Measurements from ENCODE around the gene UBE2J2. TPM values are rescaled to one million over a fixed set of nuclear protein-coding genes. Genes with fewer than 3 reads are reported as not detected.

Gene UBE2J2
- total and polyA plus RNA-seq, 2 of the 4 experiments (the other 2 are of a cell fraction) = 20.6 to 67.5 TPM

DNA sequence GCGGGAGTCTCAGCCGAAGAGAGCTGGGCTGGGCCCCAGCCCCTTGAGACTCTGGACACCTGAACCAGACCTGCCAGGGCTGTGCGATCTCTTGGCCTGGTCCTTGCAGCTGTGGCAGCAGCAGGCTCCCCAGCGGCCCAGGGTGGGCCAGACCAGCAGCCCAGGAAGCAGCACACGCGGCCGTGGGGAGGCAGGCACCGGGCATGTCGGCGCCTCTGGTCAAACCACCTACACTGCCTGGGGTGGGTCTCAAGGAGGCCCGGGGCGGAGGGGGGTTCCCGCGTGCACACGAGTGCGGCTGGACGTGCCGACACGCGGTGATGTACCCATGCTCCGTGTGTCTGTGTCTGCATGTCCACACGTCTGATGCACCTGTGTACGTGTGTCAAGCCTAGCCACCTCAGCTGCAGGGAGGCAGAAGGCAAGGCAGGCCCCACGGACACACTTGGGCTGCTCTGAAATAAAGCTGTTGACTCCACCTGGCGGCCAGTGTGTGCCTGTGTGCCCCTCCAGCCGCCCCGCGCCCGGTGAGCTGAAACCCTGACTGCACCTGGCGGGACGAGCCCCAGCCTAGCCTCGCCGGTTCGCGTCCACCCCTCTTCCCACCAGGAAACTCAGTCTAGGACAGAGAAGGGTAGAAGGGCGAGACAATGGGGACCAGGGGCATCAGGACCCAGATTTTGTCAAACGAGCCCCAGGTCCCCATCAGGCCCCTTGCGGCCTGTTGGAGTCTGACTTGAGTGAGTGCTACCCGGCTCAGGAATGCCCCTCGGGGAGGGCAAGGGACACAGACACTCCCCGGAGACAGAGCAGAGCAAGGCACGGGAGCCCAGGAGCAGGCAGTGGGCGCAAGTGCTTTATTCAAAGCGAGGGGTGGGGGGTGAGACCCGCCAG, 18.1 kb upstream of the UBE2J2 start:
- dilution Hi-C loops (cut with HindIII; ENCODE audit: low sequenced_read_pairs, unreplicated experiment) (no loop called here), in situ Hi-C loops (cut with MboI; ENCODE audit: low sequenced_read_pairs) (no loop called here), intact Hi-C loops (cut with micrococcal nuclease) (no loop called here)
- ChIA-PET CTCF (interaction anchor here (1.0 kb wide), 1 partner anchor 170 kb away, joined by 4 read pairs; no protein-coding TSS in a partner anchor), POLR2A (ENCODE audit: unreplicated experiment) (no interaction called here)
- peaks cover 29% of the 10 kb centered on the region for H3K36me3 ChIP-seq (ENCODE audit: control insufficient read depth, insufficient read depth, low read length)
- 78% methylated on average over 16 of the region's 45 CpGs; no CpG with 5 or more reads in 1 of the 2 experiments for WGBS, 2 experiments (ENCODE audit: extremely low coverage in 2 of 2, insufficient read length in 1 of 2)
- peak overlapping the region; percentile 45 for H2AK9ac ChIP-seq (replicated peaks; ENCODE audit: low read depth, low read length, poor library complexity)
- H2AFZ ChIP-seq (replicated peaks; ENCODE audit: low read length, poor library complexity) = peak overlapping the region; percentile 13
- H2BK5ac ChIP-seq (ENCODE audit: low read depth, low read length, poor library complexity, severe bottlenecking) = no peak overlapping the region
- H2BK20ac ChIP-seq (ENCODE audit: low read depth, low read length) = no peak overlapping the region
- no peaks in the 10 kb centered on the region for H3K79me1 ChIP-seq (ENCODE audit: low read depth in 1 of 2, low read length in 2 of 2)
- no peaks in the 10 kb centered on the region; the same call in 1 of the 2 replicates for H3K4me1 ChIP-seq (ENCODE audit: control insufficient read depth, insufficient read depth, low read length)
- H3K4ac ChIP-seq (ENCODE audit: low read depth, low read length) = no peak overlapping the region
- H3K9me3 ChIP-seq (ENCODE audit: control insufficient read depth, insufficient read depth, low read length) = no peaks in the 10 kb centered on the region
- no peak overlapping the region for H3K9ac ChIP-seq (ENCODE audit: low read depth, low read length)
- no peak overlapping the region for H4K91ac ChIP-seq (ENCODE audit: insufficient read depth, low read depth, low read length)
- H2BK15ac ChIP-seq (ENCODE audit: low read depth, low read length) = no peak overlapping the region
- H3K27ac ChIP-seq (ENCODE audit: insufficient read depth, low read length) = no peak overlapping the region
- no peak overlapping the region for H3K14ac ChIP-seq (replicated peaks; ENCODE audit: low read depth, low read length)
- H4K5ac ChIP-seq (ENCODE audit: low read depth, low read length) = no peak overlapping the region
- DNase-seq = peak; percentile 53
- H3K4me2 ChIP-seq (ENCODE audit: low read depth, low read length) = no peak overlapping the region
- H4K8ac ChIP-seq (ENCODE audit: low read depth in 2 of 2, low read length in 2 of 2) = no peak overlapping the region
- H3K23ac ChIP-seq (ENCODE audit: low read depth, low read length) = no peak overlapping the region
- H4K20me1 ChIP-seq (ENCODE audit: insufficient read depth, low read length) = peaks cover 13% of the 10 kb centered on the region
- H2AK5ac ChIP-seq (ENCODE audit: low read depth, low read length) = peak overlapping the region; percentile 51; the same call in 1 of the 2 replicates
- no TSS peak for BruUV-seq (replicated peaks)
- no peak overlapping the region for H3K56ac ChIP-seq (ENCODE audit: extremely low read depth, insufficient read depth, low read length)
- TF ChIP-seq RAD21 (IDR thresholded peaks at IDR 0.05; ENCODE audit: low read length) (peak; percentile 59), CEBPB (IDR thresholded peaks at IDR 0.05; ENCODE audit: low read depth, low read length) (no peak), SMC3 (IDR thresholded peaks at IDR 0.05; ENCODE audit: low read depth, low read length) (peak; percentile 50)
- TF ChIP-seq, protein P1, sequence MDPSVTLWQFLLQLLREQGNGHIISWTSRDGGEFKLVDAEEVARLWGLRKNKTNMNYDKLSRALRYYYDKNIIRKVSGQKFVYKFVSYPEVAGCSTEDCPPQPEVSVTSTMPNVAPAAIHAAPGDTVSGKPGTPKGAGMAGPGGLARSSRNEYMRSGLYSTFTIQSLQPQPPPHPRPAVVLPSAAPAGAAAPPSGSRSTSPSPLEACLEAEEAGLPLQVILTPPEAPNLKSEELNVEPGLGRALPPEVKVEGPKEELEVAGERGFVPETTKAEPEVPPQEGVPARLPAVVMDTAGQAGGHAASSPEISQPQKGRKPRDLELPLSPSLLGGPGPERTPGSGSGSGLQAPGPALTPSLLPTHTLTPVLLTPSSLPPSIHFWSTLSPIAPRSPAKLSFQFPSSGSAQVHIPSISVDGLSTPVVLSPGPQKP (IDR thresholded peaks at IDR 0.05; ENCODE audit: borderline replicate concordance, low read depth, low read length) = no peak
- TF ChIP-seq, protein P2, sequence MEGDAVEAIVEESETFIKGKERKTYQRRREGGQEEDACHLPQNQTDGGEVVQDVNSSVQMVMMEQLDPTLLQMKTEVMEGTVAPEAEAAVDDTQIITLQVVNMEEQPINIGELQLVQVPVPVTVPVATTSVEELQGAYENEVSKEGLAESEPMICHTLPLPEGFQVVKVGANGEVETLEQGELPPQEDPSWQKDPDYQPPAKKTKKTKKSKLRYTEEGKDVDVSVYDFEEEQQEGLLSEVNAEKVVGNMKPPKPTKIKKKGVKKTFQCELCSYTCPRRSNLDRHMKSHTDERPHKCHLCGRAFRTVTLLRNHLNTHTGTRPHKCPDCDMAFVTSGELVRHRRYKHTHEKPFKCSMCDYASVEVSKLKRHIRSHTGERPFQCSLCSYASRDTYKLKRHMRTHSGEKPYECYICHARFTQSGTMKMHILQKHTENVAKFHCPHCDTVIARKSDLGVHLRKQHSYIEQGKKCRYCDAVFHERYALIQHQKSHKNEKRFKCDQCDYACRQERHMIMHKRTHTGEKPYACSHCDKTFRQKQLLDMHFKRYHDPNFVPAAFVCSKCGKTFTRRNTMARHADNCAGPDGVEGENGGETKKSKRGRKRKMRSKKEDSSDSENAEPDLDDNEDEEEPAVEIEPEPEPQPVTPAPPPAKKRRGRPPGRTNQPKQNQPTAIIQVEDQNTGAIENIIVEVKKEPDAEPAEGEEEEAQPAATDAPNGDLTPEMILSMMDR (conservative IDR thresholded peaks at IDR 0.05; ENCODE audit: low read depth, low read length) = peak; percentile 59
- ATAC-seq (ENCODE audit: low read depth) = peak; percentile 59
- H3K27me3 ChIP-seq (ENCODE audit: control insufficient read depth, insufficient read depth, low read length) = no peaks in the 10 kb centered on the region
- no peak overlapping the region for H3K18ac ChIP-seq (ENCODE audit: low read depth, low read length)
- no peaks in the 10 kb centered on the region for H3K9me1 ChIP-seq (ENCODE audit: insufficient read depth, low read length)
- H2BK120ac ChIP-seq (ENCODE audit: low read depth, low read length) = no peak overlapping the region
- H3K4me3 ChIP-seq (ENCODE audit: insufficient read depth, low read depth, low read length) = no peak overlapping the region

Data from IMR-90 (cell line).